SK-N-SH (cell line): ENCODE measurements around the gene HSPA1L. TPM values are rescaled to one million over a fixed set of nuclear protein-coding genes. Genes with fewer than 3 reads are reported as not detected.

Experiments
- CTCF ChIA-PET: fragments of 300-600, 350-600 bp; formaldehyde crosslinking; extraction: SDS; loops from one replicate; lab custom pipeline; 2021; lab: Yijun Ruan, JAX
- POLR2A ChIA-PET: fragments of 350-600 bp; sonication (Branson Sonifier 250); formaldehyde crosslinking; extraction: SDS; loops from one replicate; lab custom pipeline; 2020; ENCODE audit warnings: antibody characterized with exemption, inconsistent platforms; lab: Yijun Ruan, JAX
- DNase-seq: peaks from one replicate; pipeline ENCODE4 v3.0.0; 2012
- H2AFZ ChIP-seq: fragments of 200-600 bp; sonication (generic); 2 replicates; pipeline ENCODE4 v1.8.1; 2016; ENCODE audit warnings: antibody characterized with exemption, mild to moderate bottlenecking, low read depth
- H3F3A ChIP-seq: fragments of 200-600 bp; sonication (generic); replicated peaks from 2 replicates; pipeline ENCODE3; 2016; ENCODE audit warnings: antibody characterized with exemption, mild to moderate bottlenecking; ENCODE audit not compliant: insufficient read depth
- H3K27ac ChIP-seq, 2 experiments: fragments of 200-500 bp in 1 of 2; fragments of 200-600 bp in 1 of 2; sonication (Bioruptor generic) in 1 of 2; sonication (generic), shearing (Covaris generic) in 1 of 2; 2 replicates each; pipeline versions ENCODE4 v1.5.1 to v1.6.1; 2014 to 2016; ENCODE audit warnings: low read depth in 2 of 2, inconsistent platforms in 1 of 2, low read length in 1 of 2, mild to moderate bottlenecking in 1 of 2, mixed read lengths in 1 of 2
- H3K27me3 ChIP-seq: fragments of 200-600 bp; sonication (generic), shearing (Covaris generic); 2 replicates; pipeline ENCODE4 v1.6.1; 2016; ENCODE audit warnings: mixed run types; ENCODE audit not compliant: insufficient read depth
- H3K36me3 ChIP-seq, 2 experiments: fragments of 200-500 bp in 1 of 2; fragments of 200-600 bp in 1 of 2; sonication (Bioruptor generic) in 1 of 2; sonication (generic) in 1 of 2; replicated peaks in 1 of 2; 2 replicates each; pipeline versions ENCODE3 to v1.5.1; 2014 to 2016; ENCODE audit warnings: low read length in 1 of 2, mild to moderate bottlenecking in 1 of 2; ENCODE audit not compliant: insufficient read depth in 2 of 2, control insufficient read depth in 1 of 2
- H3K4me1 ChIP-seq, 2 experiments: fragments of 200-500 bp in 1 of 2; fragments of 200-600 bp in 1 of 2; sonication (Bioruptor generic) in 1 of 2; sonication (generic), shearing (Covaris generic) in 1 of 2; 2 replicates each; pipeline versions ENCODE4 v1.5.1 to v1.6.1; 2014 to 2016; ENCODE audit warnings: low read depth in 1 of 2, low read length in 1 of 2, mixed run types in 1 of 2; ENCODE audit not compliant: insufficient read depth in 2 of 2, control insufficient read depth in 1 of 2
- H3K4me2 ChIP-seq: fragments of 200-600 bp; sonication (generic), shearing (Covaris generic); 2 replicates; pipeline ENCODE4 v1.6.1; 2017; ENCODE audit warnings: mixed run types
- H3K4me3 ChIP-seq, 2 experiments: fragments of 200-500 bp in 1 of 2; fragments of 200-600 bp in 1 of 2; sonication (Bioruptor generic) in 1 of 2; sonication (generic), shearing (Covaris generic) in 1 of 2; 2 replicates each; pipeline versions ENCODE4 v1.5.1 to v1.8.1; 2014 to 2016; ENCODE audit warnings: low read depth in 2 of 2, inconsistent platforms in 1 of 2, low read length in 1 of 2, mild to moderate bottlenecking in 1 of 2, mixed read lengths in 1 of 2, moderate library complexity in 1 of 2
- H3K79me2 ChIP-seq: fragments of 200-600 bp; sonication (generic); 2 replicates; pipeline ENCODE4 v1.8.1; 2017; ENCODE audit warnings: mild to moderate bottlenecking; ENCODE audit not compliant: insufficient read depth
- H3K9ac ChIP-seq: fragments of 200-600 bp; sonication (generic); 2 replicates; pipeline ENCODE4 v1.6.1; 2017; ENCODE audit warnings: mixed run types
- H3K9me2 ChIP-seq: fragments of 200-600 bp; sonication (generic); 2 replicates; pipeline ENCODE4 v1.6.1; 2017; ENCODE audit warnings: mixed run types
- H3K9me3 ChIP-seq: fragments of 200-600 bp; sonication (generic); 2 replicates; pipeline ENCODE4 v1.6.1; 2017; ENCODE audit warnings: mixed run types, mild to moderate bottlenecking, moderate library complexity
- H4K20me1 ChIP-seq: fragments of 200-600 bp; sonication (generic); 2 replicates; pipeline ENCODE4 v1.6.1; 2017; ENCODE audit warnings: mild to moderate bottlenecking, mixed run types; ENCODE audit not compliant: insufficient read depth
- CHD2 ChIP-seq: fragments of 150-350 bp; IDR thresholded peaks from 2 replicates; pipeline ENCODE4 v1.6.1; 2018; ENCODE audit warnings: low read length; ENCODE audit not compliant: partially characterized antibody
- ELF1 ChIP-seq: IDR thresholded peaks from 2 replicates; pipeline ENCODE4 v1.4.0; 2012
- FOXJ3 ChIP-seq: sonication (generic); formaldehyde crosslinking; IDR thresholded peaks from 2 replicates; pipeline ENCODE4 v1.5.1; 2020; ENCODE audit warnings: mild to moderate bottlenecking, missing genetic modification reagents
- GATA2 ChIP-seq: sonication (generic); formaldehyde crosslinking; IDR thresholded peaks from 2 replicates; pipeline ENCODE4 v1.5.0; 2020; ENCODE audit warnings: mild to moderate bottlenecking, missing genetic modification reagents
- MEF2A ChIP-seq: IDR thresholded peaks from 2 replicates; pipeline ENCODE4 v1.4.0; 2012; ENCODE audit warnings: low read depth, borderline replicate concordance
- NFIC ChIP-seq: IDR thresholded peaks from 2 replicates; pipeline ENCODE4 v1.4.0; 2012; ENCODE audit warnings: borderline replicate concordance
- POLR2AphosphoS5 ChIP-seq: IDR thresholded peaks from 2 replicates; pipeline ENCODE4 v1.6.1; 2012; ENCODE audit warnings: low read depth, low read length
- RCOR1 ChIP-seq: fragments of 150-350 bp; IDR thresholded peaks from 2 replicates; pipeline ENCODE4 v1.6.1; 2017; ENCODE audit warnings: antibody characterized with exemption, low read length
- RXRA ChIP-seq: IDR thresholded peaks from 2 replicates; pipeline ENCODE4 v1.4.0; 2012; ENCODE audit warnings: low read depth, mild to moderate bottlenecking, borderline replicate concordance
- SMC3 ChIP-seq: IDR thresholded peaks from 2 replicates; pipeline ENCODE4 v1.6.1; 2012; ENCODE audit warnings: low read depth, low read length, improper control_type of control experiment
- TEAD4 ChIP-seq: IDR thresholded peaks from 2 replicates; pipeline ENCODE4 v1.4.0; 2012; ENCODE audit warnings: mild to moderate bottlenecking, borderline replicate concordance; ENCODE audit not compliant: insufficient read depth
- WGBS: methylation state at CpG from one replicate; pipeline ENCODE4 v1.1.6; 2017; ENCODE audit warnings: low lambda C conversion rate; 5-methylcytosine and 5-hydroxymethylcytosine counted together
- polyA plus RNA-seq, 3 experiments: library from polyadenylated mRNA; depleted of rRNA; stranded (reverse); fragments of >200 nt; gene quantifications; 2 replicates each; pipeline ENCODE4 v1.2.3, GENCODE V29; 2012

The HSPA1L gene
- polyA plus RNA-seq, 1 of the 3 experiments (the other 2 are of a cell fraction), result 0.69 TPM

DNA sequence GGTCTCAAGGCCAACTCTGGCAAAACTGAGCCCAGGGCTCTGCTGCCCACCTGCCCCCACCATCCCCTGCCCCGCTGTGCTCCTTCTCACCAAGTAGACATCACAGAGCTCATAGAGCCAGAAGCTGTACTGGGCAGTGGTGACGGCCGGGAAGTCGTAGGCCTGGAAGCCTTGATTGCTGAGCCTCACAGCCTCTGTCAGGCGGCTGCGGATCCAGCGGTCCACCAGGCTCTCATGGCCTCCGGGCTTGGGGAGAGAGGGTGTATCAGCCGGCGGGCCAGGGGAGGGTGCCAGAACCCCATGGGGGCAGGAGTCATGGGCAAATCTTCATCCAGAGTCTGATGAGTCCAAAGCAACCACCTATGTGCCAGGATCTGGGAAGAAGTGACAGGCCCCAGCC, 35.2 kb downstream of the HSPA1L start:
- Histone ChIP-seq H2AFZ (no peak overlapping the region), H3F3A (peaks cover 3% of the 10 kb centered on the region), H3K4me1 (peaks cover 9 to 10% of the 10 kb centered on the region in 2 experiments; a peak in 2 of 4 replicates), H3K27ac (no peak overlapping the region), H3K4me3 (no peak overlapping the region), H3K9ac (no peak overlapping the region), H3K4me2 (no peak overlapping the region), H3K9me2 (no peaks in the 10 kb centered on the region)
- CTCF ChIA-PET, result interaction anchor here (1.3 to 9.9 kb wide), 3 partner anchors 10 to 268 kb away, joined by 4 to 62 read pairs (median 5); no protein-coding TSS in a partner anchor
- no peak for TF ChIP-seq RXRA
- no peak for TF ChIP-seq CHD2
- no peak for TF ChIP-seq ELF1
- TF ChIP-seq, all 33 proteins: peak for 0
- Histone ChIP-seq H3K79me2 (no peaks in the 10 kb centered on the region), H4K20me1 (no peaks in the 10 kb centered on the region), H3K27me3 (no peaks in the 10 kb centered on the region), H3K9me3 (no peaks in the 10 kb centered on the region), H3K36me3 (peaks cover 11 to 58% of the 10 kb centered on the region in 2 experiments)
- 98% methylated on average over 8 of the region's 10 CpGs for WGBS
- POLR2A ChIA-PET, result interaction anchor here (0.8 to 1.0 kb wide), 2 partner anchors 11 to 16 kb away, joined by 3 read pairs; partner anchors contain the start of gene VARS1
- no peak for DNase-seq

DNA sequence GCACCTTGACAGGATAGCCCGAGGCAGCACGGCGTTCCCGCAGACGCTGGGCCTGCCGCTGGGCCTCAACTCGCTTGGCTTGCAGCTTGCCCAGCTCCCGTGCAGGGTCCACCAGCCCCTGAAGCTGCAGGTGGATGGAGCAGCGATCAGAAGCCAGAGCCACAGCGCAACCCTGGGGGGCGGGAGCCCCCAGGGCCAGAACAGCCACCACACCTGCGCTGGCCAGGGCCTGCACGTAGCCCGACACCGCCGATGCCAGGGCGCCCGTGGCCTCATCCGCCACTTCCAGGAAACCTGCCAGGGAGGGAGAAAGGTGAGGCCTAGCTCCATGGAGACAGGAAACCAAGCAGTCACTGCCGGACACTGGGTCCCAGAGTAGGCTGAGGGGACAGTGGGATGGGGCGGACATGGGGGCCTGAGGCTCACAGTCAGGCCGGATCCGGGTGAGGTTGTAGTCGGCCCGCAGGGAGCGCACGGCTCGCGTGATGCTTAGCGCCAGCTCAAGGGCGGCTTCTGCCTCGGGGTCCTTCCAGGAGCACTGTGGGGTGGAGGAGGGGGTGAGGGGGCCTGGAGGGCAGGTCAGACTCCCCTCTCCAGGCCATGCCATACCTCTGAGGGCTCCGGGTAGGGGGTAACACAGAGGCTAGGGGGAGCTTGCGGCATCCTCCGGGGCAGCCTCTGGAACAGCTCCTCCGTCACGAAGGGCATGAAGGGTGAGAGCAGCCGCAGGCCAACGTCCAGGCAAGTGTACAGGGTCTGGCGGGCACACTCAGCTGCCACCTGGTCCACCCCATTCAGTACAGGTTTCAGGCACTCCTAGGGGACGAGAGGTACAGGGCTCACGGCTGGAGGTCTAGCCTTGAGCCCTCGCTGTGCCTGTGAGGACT, 35.8 kb downstream of the HSPA1L start:
- Histone ChIP-seq H3K4me1 (peaks cover 9 to 10% of the 10 kb centered on the region in 2 experiments; a peak in 2 of 4 replicates), H3K4me2 (no peak overlapping the region), H3K27me3 (no peaks in the 10 kb centered on the region), H3K9me3 (no peaks in the 10 kb centered on the region)
- TF ChIP-seq TEAD4 (no peak), RXRA (no peak), RCOR1 (no peak), POLR2AphosphoS5 (no peak), GATA2 (CRISPR knock-in tag) (no peak), CHD2 (no peak), SMC3 (no peak), NFIC (no peak), MEF2A (no peak), FOXJ3 (CRISPR knock-in tag) (no peak)
- TF ChIP-seq, all 33 proteins: peak for 0
- ChIA-PET POLR2A (interaction anchor here (0.8 kb wide), 1 partner anchor 12 kb away, joined by 3 read pairs; no protein-coding TSS in a partner anchor), CTCF (interaction anchor here (1.3 to 9.9 kb wide), 4 partner anchors 9 to 269 kb away, joined by 4 to 62 read pairs (median 6); no protein-coding TSS in a partner anchor)
- no peaks in the 10 kb centered on the region for H3K9me2 ChIP-seq
- peaks cover 6 to 51% of the 10 kb centered on the region in 2 experiments for H3K36me3 ChIP-seq
- H3K79me2 ChIP-seq, result no peaks in the 10 kb centered on the region
- WGBS, result 90% methylated on average over 31 of the region's 43 CpGs
- H3F3A ChIP-seq, result peaks cover 3% of the 10 kb centered on the region
- no peak overlapping the region for H2AFZ ChIP-seq
- DNase-seq, result no peak
- H3K9ac ChIP-seq, result no peak overlapping the region
- H3K27ac ChIP-seq, result no peak overlapping the region
- no peaks in the 10 kb centered on the region for H4K20me1 ChIP-seq
- H3K4me3 ChIP-seq, result no peak overlapping the region
